Central memory CD4-positive, alpha-beta T cell (primary cell): Measurements from ENCODE around the gene CYTH2.

ENCODE experiments used
- DNase-seq: peaks from one replicate; pipeline ENCODE4 v3.0.0; 2022

The CYTH2 gene

GRCh38 chr19:48454150-48454730 is 14.9 kb upstream of the CYTH2 start:
- DNase-seq = no peak

GRCh38 chr19:48455171-48455907 is 13.8 kb upstream of the CYTH2 start, which contains the start of gene KCNJ14:
Gene KCNJ14, plus strand, starts transcription at chr19:48455574. Its CDS starts 6,151 bp downstream, at chr19:48461725.
- no peak for DNase-seq

- DNase-seq = no peak
Measured at GRCh38 chr19:48455908-48456562, 13.1 kb upstream of the CYTH2 start.

GRCh38 chr19:48456864-48457263 is 12.3 kb upstream of the CYTH2 start:
- DNase-seq = no peak

- DNase-seq = no peak
Measured at GRCh38 chr19:48458016-48458415, 11.2 kb upstream of the CYTH2 start.

GRCh38 chr19:48461651-48461981 is 7.6 kb upstream of the CYTH2 start:
- DNase-seq = no peak

- no peak for DNase-seq
Measured at GRCh38 chr19:48461982-48462655, 7.0 kb upstream of the CYTH2 start.

GRCh38 chr19:48465215-48465614 is 4.0 kb upstream of the CYTH2 start:
- no peak for DNase-seq

GRCh38 chr19:48466561-48467325 is 2.4 kb upstream of the CYTH2 start:
- no peak for DNase-seq

GRCh38 chr19:48468772-48469288 is 339 bp upstream of the CYTH2 start:
- DNase-seq = peak; percentile 100

GRCh38 chr19:48469934-48470680 is 938 bp downstream of the CYTH2 start:
- no peak for DNase-seq

- DNase-seq = no peak
Measured at GRCh38 chr19:48470856-48471255, 1.7 kb downstream of the CYTH2 start.

- DNase-seq = no peak
Measured at GRCh38 chr19:48471836-48472235, 2.7 kb downstream of the CYTH2 start.

GRCh38 chr19:48473161-48473966 is 4.2 kb downstream of the CYTH2 start:
- no peak for DNase-seq

- no peak for DNase-seq
Measured at GRCh38 chr19:48474084-48474592, 5.0 kb downstream of the CYTH2 start.

GRCh38 chr19:48475369-48476068 is 6.3 kb downstream of the CYTH2 start:
- no peak for DNase-seq

GRCh38 chr19:48476176-48476575 is 7.0 kb downstream of the CYTH2 start:
- DNase-seq = no peak

- no peak for DNase-seq
Measured at GRCh38 chr19:48477067-48477685, 8.0 kb downstream of the CYTH2 start.

- no peak for DNase-seq
Measured at GRCh38 chr19:48477698-48478338, 8.6 kb downstream of the CYTH2 start.
